Thyroid gland (tissue), 4 donors: ENCODE data around the gene SLC18A2. TPM values are rescaled to one million over a fixed set of nuclear protein-coding genes. Genes with fewer than 3 reads are reported as not detected.

ENCODE experiments used
- DNase-seq, 2 donors: peaks; one replicate each; pipeline ENCODE4 v3.0.0-alpha.2; 2019
- H3K27ac ChIP-seq, 3 donors: fragments of 200-600 bp; sonication (generic); 1 replicate in 2 of 3; 2 replicates in 1 of 3; pipeline ENCODE4 v1.5.1; 2016 to 2019; ENCODE audit warnings: mild to moderate bottlenecking in 1 of 3, moderate library complexity in 1 of 3
- H3K27me3 ChIP-seq: fragments of 200-600 bp; sonication (generic); one replicate; pipeline ENCODE4 v1.5.1; 2019
- H3K36me3 ChIP-seq, 2 donors: fragments of 200-600 bp; sonication (generic); one replicate each; pipeline ENCODE4 v1.5.1; 2016 to 2019
- H3K4me1 ChIP-seq, 2 donors: fragments of 200-600 bp; sonication (generic); one replicate each; pipeline ENCODE4 v1.5.1; 2017 to 2019
- H3K4me3 ChIP-seq, 3 donors: fragments of 200-600 bp; sonication (generic); replicated peaks in 1 of 3; 1 replicate in 2 of 3; 2 replicates in 1 of 3; pipeline ENCODE4 v1.5.1; 2016; ENCODE audit warnings: mild to moderate bottlenecking in 1 of 3
- H3K9me3 ChIP-seq: fragments of 200-600 bp; sonication (generic); one replicate; pipeline ENCODE4 v1.5.1; 2017
- POLR2A ChIP-seq, 2 donors: fragments of 450-650 bp; IDR thresholded peaks; one replicate each; pipeline ENCODE4 v1.6.1; 2017; ENCODE audit warnings: antibody characterized with exemption in 2 of 2, mild to moderate bottlenecking in 2 of 2, moderate library complexity in 1 of 2
- WGBS, 2 donors: methylation state at CpG; one replicate each; pipeline ENCODE4 v1.1.5; 2017; 5-methylcytosine and 5-hydroxymethylcytosine counted together
- intact Hi-C: fragments of 100-400 bp; cut with DNase I; formaldehyde crosslinking; loops from one replicate; pipeline ENCODE4 v1.15.1; 2023
- total RNA-seq, 4 donors: library from RNA; depleted of rRNA; stranded (reverse); fragments of >200 nt; gene quantifications; one replicate each; pipeline ENCODE4 v1.2.3, GENCODE V29; 2016
- TF ChIP-seq, protein P1 (sequence below), 6 experiments: fragments of 200-600 bp in 3 of 6; fragments of 450-650 bp in 3 of 6; sonication (generic) in 3 of 6; IDR thresholded peaks; one replicate each; pipeline ENCODE4 v1.5.1; 2016 to 2019; ENCODE audit warnings: antibody characterized with exemption in 6 of 6, mild to moderate bottlenecking in 2 of 6, inconsistent platforms in 1 of 6, moderate library complexity in 1 of 6

SLC18A2 gene
- total RNA-seq, 4 donors from 2014 or later: 0.13 TPM; not detected in 3

DNA sequence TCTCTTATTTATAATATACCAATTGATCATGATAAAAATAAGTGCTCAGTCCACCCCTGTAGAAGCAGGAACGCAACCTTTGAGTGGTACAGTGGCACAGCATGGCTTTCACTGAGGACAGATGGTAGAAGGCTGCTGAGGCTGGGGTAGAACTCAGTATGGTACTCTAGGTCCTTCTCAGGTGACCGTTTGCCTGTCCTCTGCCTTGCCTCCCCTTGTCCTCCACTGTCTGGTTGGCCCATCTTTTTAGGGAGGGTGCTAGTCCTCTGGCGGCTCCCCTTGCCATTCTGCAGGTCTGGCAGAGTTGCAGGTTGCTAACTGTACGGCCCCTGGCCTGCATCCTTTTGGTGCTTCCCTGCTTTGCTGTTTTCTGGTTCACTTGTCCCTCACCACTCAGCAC is 27.3 kb downstream of the SLC18A2 start:
- Histone ChIP-seq H3K36me3 (no peaks in the 10 kb centered on the region), H3K27ac (no peak overlapping the region), H3K4me1 (no peaks in the 10 kb centered on the region), H3K4me3 (no peak overlapping the region), H3K9me3 (no peaks in the 10 kb centered on the region), H3K27me3 (no peaks in the 10 kb centered on the region)
- WGBS, 2 donors: 94 to 96% methylated on average over 4 of the region's 4 CpGs
- TF ChIP-seq POLR2A (IDR thresholded peaks at IDR 0.05): no peak
- TF ChIP-seq, protein P1, sequence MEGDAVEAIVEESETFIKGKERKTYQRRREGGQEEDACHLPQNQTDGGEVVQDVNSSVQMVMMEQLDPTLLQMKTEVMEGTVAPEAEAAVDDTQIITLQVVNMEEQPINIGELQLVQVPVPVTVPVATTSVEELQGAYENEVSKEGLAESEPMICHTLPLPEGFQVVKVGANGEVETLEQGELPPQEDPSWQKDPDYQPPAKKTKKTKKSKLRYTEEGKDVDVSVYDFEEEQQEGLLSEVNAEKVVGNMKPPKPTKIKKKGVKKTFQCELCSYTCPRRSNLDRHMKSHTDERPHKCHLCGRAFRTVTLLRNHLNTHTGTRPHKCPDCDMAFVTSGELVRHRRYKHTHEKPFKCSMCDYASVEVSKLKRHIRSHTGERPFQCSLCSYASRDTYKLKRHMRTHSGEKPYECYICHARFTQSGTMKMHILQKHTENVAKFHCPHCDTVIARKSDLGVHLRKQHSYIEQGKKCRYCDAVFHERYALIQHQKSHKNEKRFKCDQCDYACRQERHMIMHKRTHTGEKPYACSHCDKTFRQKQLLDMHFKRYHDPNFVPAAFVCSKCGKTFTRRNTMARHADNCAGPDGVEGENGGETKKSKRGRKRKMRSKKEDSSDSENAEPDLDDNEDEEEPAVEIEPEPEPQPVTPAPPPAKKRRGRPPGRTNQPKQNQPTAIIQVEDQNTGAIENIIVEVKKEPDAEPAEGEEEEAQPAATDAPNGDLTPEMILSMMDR (IDR thresholded peaks at IDR 0.05): no peak
- DNase-seq: no peak
- intact Hi-C loops: no loop called here

DNA sequence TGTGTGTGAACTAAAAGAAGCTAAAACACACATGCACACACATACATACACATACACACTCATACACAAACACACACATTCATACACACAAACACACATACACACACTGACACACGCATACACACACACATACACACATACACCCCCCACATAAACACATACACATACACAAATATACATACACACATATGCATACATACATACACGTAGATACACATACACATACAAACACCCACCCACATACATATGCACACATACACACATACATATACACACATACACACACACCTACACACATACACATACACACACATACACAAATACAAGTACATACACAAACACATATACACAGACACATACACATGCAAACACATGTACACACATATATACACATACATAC is 28.0 kb downstream of the SLC18A2 start:
- 95 to 100% methylated on average over 2 of the region's 2 CpGs for WGBS, 2 donors
- H3K27ac ChIP-seq: no peak overlapping the region
- TF ChIP-seq POLR2A (IDR thresholded peaks at IDR 0.05): no peak
- TF ChIP-seq, protein P1 (IDR thresholded peaks at IDR 0.05): no peak
- H3K4me3 ChIP-seq: no peak overlapping the region
- no peaks in the 10 kb centered on the region for H3K27me3 ChIP-seq
- H3K9me3 ChIP-seq: no peaks in the 10 kb centered on the region
- intact Hi-C loops: no loop called here
- H3K4me1 ChIP-seq: no peaks in the 10 kb centered on the region
- H3K36me3 ChIP-seq: no peaks in the 10 kb centered on the region
- no peak for DNase-seq

DNA sequence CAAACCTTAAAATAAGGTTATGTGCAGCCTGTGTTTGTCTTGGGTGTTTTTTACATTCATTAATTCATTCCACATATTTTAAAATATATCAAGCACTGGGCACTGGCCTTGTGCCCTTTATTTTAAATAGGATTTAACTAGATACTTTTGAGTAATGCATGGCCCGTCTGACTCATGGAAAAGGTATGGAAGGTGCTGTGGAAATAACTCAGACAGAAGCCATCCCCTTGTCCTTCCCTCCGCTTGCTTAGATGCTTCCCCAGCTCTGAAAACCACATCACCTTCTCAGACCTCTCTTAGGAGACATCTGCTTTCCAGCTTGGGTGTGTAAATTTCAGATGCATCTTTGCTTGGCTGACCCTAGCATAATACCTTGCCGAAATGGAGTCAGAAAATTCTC is 30.5 kb downstream of the SLC18A2 start:
- Histone ChIP-seq H3K9me3 (no peaks in the 10 kb centered on the region), H3K27me3 (no peaks in the 10 kb centered on the region), H3K36me3 (no peaks in the 10 kb centered on the region), H3K4me3 (no peak overlapping the region), H3K27ac (no peak overlapping the region), H3K4me1 (no peaks in the 10 kb centered on the region)
- DNase-seq: no peak
- intact Hi-C loops: no loop called here
- WGBS, 2 donors: 89 to 96% methylated on average over 3 of the region's 3 CpGs
- no peak for TF ChIP-seq POLR2A (IDR thresholded peaks at IDR 0.05)
- TF ChIP-seq, protein P1 (IDR thresholded peaks at IDR 0.05): no peak

DNA sequence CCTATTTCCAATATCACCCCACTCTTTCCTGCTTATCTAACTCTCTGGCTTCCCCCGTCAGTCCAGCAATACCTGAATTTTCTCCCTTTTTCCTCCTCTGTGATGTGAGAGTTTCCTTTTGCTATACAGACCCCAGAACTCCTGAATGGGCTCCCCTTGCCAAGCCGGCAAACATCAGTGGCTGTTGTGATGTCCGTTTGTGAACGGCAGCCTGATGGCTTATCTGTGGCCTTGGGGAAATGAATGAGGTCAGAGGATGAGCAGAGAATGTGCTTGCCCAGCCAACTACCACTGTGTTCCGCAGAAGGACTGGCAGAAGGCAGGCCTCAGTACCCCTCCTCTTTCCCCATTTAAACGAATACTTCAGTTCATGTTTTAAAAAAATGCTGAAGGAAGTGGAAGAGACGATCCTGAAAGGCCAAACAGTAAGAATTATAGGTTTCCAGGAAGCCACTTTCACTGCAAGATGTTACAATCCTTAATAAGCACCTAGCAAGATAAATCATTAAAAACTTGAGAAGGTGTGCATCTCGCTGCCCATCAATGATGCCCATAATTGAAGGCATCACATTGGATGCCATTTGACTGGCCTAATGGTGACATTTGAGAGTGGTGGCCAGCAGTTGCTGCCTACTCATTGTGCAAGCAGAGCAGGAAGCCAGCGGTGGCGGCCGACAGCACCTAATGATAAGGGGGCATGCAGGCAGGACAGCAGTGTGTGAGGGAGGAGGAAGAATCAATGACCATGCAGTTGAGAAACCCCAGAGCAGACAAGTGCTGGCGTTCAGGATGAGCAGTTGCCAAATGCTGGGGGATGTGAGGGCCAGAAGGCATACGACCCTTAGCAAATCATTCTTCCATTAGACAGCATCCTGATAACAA is 31.5 kb downstream of the SLC18A2 start:
- intact Hi-C loops: no loop called here

DNA sequence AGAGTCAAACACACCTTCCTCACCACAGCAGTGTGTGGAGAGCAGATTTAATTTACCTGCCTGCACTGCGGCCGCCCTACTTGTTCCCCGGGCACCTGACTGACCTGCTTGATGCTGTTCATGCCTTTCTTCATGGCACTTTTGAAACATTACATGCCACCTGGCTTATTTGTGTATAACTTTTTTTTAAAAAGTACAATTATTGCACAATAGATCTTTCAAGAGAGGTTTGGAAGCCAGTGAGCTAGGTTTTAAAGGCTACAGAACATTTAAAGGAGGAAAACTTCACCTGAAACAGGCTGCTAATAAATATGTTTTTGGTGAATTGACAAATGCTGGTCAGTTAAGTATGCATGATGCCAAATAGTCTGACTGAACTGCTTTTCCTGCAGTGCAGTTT is 33.1 kb downstream of the SLC18A2 start:
- Histone ChIP-seq H3K27ac (no peak overlapping the region), H3K27me3 (no peaks in the 10 kb centered on the region), H3K9me3 (no peaks in the 10 kb centered on the region), H3K4me3 (no peak overlapping the region), H3K4me1 (no peaks in the 10 kb centered on the region), H3K36me3 (no peaks in the 10 kb centered on the region)
- DNase-seq: no peak
- TF ChIP-seq, protein P1 (IDR thresholded peaks at IDR 0.05): no peak
- TF ChIP-seq POLR2A (IDR thresholded peaks at IDR 0.05): no peak
- WGBS, 2 donors: 95 to 100% methylated on average over 3 of the region's 3 CpGs
- intact Hi-C loops: no loop called here

More for the DNA sequence above, 31.5 kb downstream of the SLC18A2 start:
- Histone ChIP-seq H3K27me3 (no peaks in the 10 kb centered on the region), H3K36me3 (no peaks in the 10 kb centered on the region), H3K4me1 (no peaks in the 10 kb centered on the region), H3K4me3 (no peak overlapping the region), H3K9me3 (no peaks in the 10 kb centered on the region), H3K27ac (no peak overlapping the region)
- WGBS, 2 donors: 72 to 80% methylated on average over 13 of the region's 13 CpGs
- TF ChIP-seq POLR2A (IDR thresholded peaks at IDR 0.05): no peak
- TF ChIP-seq, protein P1 (IDR thresholded peaks at IDR 0.05): no peak
- DNase-seq: no peak
